Measurements from ENCODE around the gene RNASE8.

Gene RNASE8

DNA sequence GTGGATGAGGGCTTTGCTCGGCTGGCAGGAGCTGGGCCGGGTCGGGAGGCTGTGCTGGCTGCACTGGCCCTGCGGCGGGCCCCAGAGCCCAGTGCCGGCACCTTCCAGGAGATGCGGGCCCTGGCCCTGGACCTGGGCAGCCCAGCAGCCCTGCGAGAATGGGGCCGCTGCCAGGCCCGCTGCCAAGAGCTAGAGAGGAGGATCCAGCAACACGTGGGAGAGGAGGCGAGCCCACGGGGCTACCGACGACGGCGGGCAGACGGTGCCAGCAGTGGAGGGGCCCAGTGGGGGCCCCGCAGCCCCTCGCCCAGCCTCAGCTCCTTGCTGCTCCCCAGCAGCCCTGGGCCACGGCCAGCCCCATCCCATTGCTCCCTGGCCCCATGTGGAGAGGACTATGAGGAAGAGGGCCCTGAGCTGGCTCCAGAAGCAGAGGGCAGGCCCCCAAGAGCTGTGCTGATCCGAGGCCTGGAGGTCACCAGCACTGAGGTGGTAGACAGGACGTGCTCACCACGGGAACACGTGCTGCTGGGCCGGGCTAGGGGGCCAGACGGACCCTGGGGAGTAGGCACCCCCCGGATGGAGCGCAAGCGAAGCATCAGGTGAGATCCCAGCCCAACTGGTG is 24.0 kb downstream of the RNASE8 start:
- Mint-ChIP-seq H3K36me3 (ENCODE audit: low read depth) (peaks cover 100% of the 10 kb centered on the region), H3K27me3 (no peaks in the 10 kb centered on the region), H3K4me3 (no peak overlapping the region), H3K9me3 (no peaks in the 10 kb centered on the region), H3K4me1 (ENCODE audit: low read depth) (peaks cover 45% of the 10 kb centered on the region), H3K27ac (no peak overlapping the region)
- intact Hi-C loops (cut with micrococcal nuclease): no loop called here

DNA sequence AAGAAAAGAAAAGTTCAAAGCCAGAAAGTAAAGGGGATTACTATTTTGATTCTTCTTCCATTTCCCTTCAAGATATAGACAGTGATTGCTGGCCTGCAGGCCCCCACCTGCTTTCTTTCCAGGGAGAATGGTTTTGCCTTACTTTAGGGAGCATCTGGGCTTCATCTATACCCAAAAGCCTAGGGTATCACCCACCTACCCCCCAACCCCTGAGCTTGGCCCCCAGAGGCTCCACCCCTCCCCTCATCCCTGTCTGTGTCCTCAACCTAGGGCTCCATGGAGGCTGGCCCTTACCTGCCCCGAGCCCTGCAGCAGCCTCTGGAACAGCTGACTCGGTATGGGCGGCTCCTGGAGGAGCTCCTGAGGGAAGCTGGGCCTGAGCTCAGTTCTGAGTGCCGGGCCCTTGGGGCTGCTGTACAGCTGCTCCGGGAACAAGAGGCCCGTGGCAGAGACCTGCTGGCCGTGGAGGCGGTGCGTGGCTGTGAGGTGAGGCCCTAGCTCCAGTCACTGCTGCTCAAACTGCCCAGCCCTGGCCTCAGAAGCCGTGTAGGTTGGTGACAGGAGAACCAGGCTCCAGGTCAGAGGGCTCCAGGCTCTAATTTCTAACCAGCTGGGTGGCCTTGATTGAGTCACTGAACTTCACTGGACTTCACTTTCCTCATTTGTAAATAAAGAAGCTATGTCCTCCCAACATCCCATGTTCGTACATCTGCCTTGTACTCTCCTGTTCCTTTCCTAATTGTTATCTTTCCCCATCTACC is 26.1 kb downstream of the RNASE8 start:
- Mint-ChIP-seq H3K4me1 (ENCODE audit: low read depth) (peaks cover 54% of the 10 kb centered on the region), H3K36me3 (ENCODE audit: low read depth) (peaks cover 100% of the 10 kb centered on the region), H3K4me3 (no peak overlapping the region), H3K27ac (no peak overlapping the region), H3K27me3 (no peaks in the 10 kb centered on the region), H3K9me3 (no peaks in the 10 kb centered on the region)
- intact Hi-C loops (cut with micrococcal nuclease): no loop called here

DNA sequence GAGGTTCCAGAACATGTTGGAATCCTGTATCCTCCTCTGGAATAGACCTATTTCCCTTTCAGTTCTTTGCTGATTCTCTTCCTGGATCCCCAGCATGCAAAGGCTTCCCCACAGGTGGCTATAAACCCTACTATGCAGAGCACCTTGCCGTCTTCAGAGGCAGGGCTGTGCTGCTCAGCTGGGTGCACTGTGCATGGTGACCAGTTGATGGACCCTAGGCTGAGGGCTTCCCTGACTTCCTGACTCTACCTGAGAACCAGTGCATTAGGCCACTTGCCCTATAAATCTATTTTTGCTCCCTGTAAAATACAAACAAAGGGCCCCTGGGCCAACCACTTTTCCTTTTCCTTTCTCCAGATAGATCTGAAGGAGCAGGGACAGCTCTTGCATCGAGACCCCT is 26.8 kb downstream of the RNASE8 start:
- no peaks in the 10 kb centered on the region for H3K27me3 Mint-ChIP-seq

DNA sequence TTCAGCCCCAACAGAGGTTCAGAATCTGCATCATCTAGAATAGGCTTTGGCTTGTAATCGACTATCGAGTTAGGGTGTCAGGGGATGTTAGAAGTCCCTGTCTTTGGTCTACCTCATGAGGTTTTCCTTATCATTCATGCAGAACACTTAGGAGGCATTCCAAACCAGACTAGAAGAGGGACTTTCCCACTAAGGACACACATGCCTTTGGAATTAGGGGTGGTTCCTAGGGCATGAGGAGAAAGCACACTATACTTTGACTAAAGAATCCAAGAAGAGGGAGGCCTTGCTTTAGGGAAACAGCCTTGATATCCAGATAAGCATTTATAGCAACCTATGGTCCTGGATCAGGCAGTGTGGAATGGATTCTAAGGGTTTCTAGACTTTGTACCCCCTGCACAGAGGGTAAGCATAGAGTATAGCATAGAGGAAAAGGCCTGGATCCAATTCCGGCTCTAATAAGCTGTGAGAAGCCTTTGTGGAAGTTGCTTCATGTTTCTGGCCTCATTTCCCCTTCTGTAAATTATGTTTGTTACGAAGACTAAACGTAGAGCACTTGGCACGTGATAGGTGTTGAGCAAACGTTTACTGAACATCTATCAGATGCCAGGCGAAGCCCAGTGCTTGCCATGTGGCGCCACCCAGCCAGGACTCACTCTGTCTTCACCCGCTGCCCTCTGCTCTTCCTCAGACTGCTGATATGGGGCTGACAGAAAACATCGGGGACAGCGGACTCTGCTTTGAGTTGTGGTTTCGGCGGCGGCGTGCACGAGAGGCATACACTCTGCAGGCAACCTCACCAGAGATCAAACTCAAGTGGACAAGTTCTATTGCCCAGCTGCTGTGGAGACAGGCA is 27.6 kb downstream of the RNASE8 start:
- intact Hi-C loops (cut with micrococcal nuclease): no loop called here
- Mint-ChIP-seq H3K36me3 (ENCODE audit: low read depth) (peaks cover 100% of the 10 kb centered on the region), H3K27ac (peak overlapping the region; percentile 55), H3K4me1 (ENCODE audit: low read depth) (peaks cover 61% of the 10 kb centered on the region), H3K27me3 (no peaks in the 10 kb centered on the region), H3K4me3 (no peak overlapping the region), H3K9me3 (no peaks in the 10 kb centered on the region)

More for the DNA sequence above, 26.8 kb downstream of the RNASE8 start:
- H3K27ac Mint-ChIP-seq: no peak overlapping the region
- no peak overlapping the region for H3K4me3 Mint-ChIP-seq
- intact Hi-C loops (cut with micrococcal nuclease): no loop called here
- peaks cover 57% of the 10 kb centered on the region for H3K4me1 Mint-ChIP-seq (ENCODE audit: low read depth)
- no peaks in the 10 kb centered on the region for H3K9me3 Mint-ChIP-seq
- H3K36me3 Mint-ChIP-seq (ENCODE audit: low read depth): peaks cover 100% of the 10 kb centered on the region

DNA sequence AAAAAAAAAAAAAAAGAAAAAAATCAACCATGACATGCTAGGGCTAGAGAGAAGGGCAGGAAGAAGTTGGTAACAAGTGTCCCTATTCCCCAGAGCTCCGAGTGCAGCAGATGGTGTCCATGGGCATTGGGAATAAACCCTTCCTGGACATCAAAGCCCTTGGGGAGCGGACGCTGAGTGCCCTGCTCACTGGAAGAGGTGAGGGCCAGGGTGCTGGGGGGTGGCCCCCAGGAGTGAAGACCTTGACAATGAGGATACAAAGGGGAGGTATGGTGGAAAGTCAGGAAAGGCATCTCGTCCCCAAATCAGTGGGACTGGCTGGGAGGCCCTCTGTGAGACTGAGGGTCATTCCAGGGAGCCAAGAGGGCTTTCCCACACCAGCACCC is 29.3 kb downstream of the RNASE8 start:
- H3K36me3 Mint-ChIP-seq (ENCODE audit: low read depth): peaks cover 100% of the 10 kb centered on the region
- peak overlapping the region; percentile 8 for H3K27ac Mint-ChIP-seq
- intact Hi-C loops (cut with micrococcal nuclease): loop anchor here (1.0 kb wide), 1 partner anchor 16 kb away; no protein-coding TSS in a partner anchor
- no peaks in the 10 kb centered on the region for H3K9me3 Mint-ChIP-seq
- no peak overlapping the region for H3K4me3 Mint-ChIP-seq
- H3K27me3 Mint-ChIP-seq: no peaks in the 10 kb centered on the region
- peaks cover 73% of the 10 kb centered on the region for H3K4me1 Mint-ChIP-seq (ENCODE audit: low read depth)

DNA sequence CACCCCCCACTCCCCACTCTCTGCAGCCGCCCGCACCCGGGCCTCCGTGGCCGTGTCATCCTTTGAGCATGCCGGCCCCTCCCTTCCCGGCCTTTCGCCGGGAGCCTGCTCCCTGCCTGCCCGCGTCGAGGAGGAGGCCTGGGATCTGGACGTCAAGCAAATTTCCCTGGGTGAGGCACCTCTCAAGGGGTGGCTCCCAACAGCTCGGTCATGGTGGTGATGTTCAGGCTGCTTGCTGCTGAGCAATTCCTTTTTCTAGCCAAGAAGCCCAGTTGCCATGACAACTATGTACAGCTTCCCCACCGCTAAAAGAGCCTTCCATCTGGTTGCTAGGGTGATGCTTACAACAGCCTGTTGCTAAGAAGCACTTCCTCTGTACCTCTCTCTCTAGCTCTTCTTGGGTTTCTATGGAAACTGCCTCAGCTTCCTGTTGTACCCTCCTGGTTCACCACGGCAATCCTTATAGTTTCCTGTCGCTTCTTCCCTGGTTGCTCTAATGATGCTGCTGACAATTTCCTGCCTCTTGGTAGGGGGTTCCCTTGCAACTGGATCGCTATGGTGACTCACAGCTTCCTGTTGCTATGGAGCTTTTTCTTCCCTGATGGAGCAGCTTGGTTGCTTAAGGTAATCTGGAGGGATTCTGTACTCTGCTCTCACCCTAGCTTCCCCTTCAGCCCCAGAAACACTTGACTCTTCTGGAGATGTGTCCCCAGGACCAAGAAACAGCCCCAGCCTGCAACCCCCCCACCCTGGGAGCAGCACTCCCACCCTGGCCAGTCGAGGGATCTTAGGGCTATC is 29.9 kb downstream of the RNASE8 start:
- Mint-ChIP-seq H3K36me3 (ENCODE audit: low read depth) (peaks cover 100% of the 10 kb centered on the region), H3K4me1 (ENCODE audit: low read depth) (peaks cover 72% of the 10 kb centered on the region), H3K27me3 (no peaks in the 10 kb centered on the region), H3K9me3 (no peaks in the 10 kb centered on the region), H3K4me3 (no peak overlapping the region), H3K27ac (peak overlapping the region; percentile 55)
- intact Hi-C loops (cut with micrococcal nuclease): loop anchor here (1.0 kb wide), 1 partner anchor 16 kb away; no protein-coding TSS in a partner anchor

DNA sequence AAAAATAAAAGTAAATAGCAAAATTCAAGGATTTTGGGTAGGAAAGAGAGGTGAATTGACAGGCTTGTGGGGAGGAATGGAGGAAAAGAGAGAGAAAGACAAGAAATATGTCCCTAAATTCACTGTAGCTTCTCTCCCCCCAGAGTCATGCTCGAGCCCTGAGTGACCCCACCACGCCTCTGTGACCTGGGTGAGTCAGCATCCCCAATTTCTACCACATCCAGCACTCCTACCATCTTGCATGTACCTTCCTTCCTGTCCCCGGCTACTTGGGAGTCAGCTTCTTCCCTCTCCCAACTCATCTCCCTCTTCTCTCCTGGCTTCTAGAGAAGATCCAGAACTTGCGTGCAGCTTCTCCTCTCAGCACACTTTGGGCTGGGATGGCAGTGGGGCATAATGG is 31.1 kb downstream of the RNASE8 start:
- Mint-ChIP-seq H3K27ac (peak overlapping the region; percentile 24), H3K27me3 (no peaks in the 10 kb centered on the region), H3K36me3 (ENCODE audit: low read depth) (peaks cover 99% of the 10 kb centered on the region), H3K4me3 (no peak overlapping the region), H3K9me3 (no peaks in the 10 kb centered on the region), H3K4me1 (ENCODE audit: low read depth) (peaks cover 75% of the 10 kb centered on the region)
- intact Hi-C loops (cut with micrococcal nuclease): no loop called here

DNA sequence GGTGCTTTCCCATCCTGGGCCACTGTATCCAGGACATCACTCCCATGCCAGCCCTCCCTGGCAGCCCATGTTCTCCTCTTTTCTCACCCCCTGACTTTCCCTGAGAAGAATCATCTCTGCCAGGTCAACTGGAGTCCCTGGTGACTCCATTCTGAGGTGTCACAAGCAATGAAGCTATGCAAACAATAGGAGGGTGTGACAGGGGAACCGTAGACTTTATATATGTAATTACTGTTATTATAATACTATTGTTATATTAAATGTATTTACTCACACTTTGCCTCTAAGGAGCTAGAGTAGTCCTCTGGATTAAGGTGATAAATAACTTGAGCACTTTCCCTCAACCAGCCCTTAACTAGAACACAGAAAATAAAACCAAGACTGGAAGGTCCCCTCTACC is 31.6 kb downstream of the RNASE8 start:
- intact Hi-C loops (cut with micrococcal nuclease): no loop called here
- Mint-ChIP-seq H3K4me3 (no peak overlapping the region), H3K27ac (peak overlapping the region; percentile 24), H3K9me3 (no peaks in the 10 kb centered on the region), H3K4me1 (ENCODE audit: low read depth) (peaks cover 76% of the 10 kb centered on the region), H3K36me3 (ENCODE audit: low read depth) (peaks cover 93% of the 10 kb centered on the region), H3K27me3 (no peaks in the 10 kb centered on the region)

DNA sequence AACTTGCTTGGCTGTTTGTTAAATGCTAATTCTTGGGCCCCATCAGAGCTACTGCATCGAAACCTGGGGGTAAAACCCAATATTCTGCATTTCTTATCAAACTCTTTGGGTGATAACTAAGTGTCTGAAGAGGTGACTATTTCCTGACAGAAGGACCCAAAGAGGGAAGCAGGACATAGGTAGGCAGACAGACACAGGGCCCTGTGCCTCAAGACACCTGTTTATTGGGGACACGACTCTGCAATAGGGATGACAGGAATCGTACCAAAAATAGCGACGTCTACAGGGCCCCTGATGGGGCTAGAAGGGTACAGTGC is 32.2 kb downstream of the RNASE8 start:
- peaks cover 88% of the 10 kb centered on the region for H3K36me3 Mint-ChIP-seq (ENCODE audit: low read depth)

DNA sequence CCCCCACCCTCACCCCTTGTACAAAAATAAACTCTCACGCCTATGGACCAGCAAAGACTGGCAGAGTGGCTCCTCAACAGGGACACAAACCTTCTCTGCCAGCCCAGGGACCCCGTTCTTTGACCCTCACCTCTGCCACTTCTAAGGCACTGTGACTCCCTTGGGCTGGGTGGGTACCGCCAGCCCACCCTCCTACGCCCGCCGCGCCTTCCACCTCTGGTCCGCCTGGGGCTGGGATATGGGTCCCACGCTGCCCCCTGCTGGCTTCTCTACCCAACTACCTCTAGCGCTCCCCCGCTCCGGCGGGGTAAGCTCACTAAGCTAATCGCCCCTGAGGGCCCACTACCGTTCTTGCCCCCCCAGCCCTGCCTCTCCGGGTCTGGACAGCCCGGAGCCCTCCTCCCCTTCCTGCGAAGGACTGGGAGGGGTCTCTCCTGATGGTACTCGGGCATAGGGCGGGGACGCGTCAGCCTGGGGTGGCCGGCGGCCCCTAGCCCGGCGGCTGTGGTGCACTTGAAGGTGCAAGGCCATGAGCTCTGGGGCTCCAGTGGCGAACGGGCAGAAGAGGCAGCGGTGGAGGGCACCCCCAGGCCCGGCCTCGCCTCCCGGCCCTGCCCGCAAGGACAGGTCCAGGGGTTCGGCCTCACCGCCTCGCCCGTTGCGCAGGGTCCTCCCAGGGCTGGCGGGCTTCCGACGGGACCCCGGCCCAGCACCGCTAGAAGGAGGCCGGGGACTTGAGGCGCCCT is 32.7 kb downstream of the RNASE8 start:
- intact Hi-C loops (cut with micrococcal nuclease): loop anchor here (2.0 kb wide), 1 partner anchor 14 kb away; no protein-coding TSS in a partner anchor
- peaks cover 68% of the 10 kb centered on the region for H3K4me1 Mint-ChIP-seq (ENCODE audit: low read depth)
- peaks cover 82% of the 10 kb centered on the region for H3K36me3 Mint-ChIP-seq (ENCODE audit: low read depth)
- peak overlapping the region; percentile 2 for H3K27ac Mint-ChIP-seq
- no peaks in the 10 kb centered on the region for H3K27me3 Mint-ChIP-seq
- no peak overlapping the region for H3K4me3 Mint-ChIP-seq
- H3K9me3 Mint-ChIP-seq: no peaks in the 10 kb centered on the region

More for the DNA sequence above, 32.2 kb downstream of the RNASE8 start:
- Mint-ChIP-seq H3K27me3 (no peaks in the 10 kb centered on the region), H3K9me3 (no peaks in the 10 kb centered on the region), H3K4me3 (no peak overlapping the region), H3K27ac (no peak overlapping the region), H3K4me1 (ENCODE audit: low read depth) (peaks cover 73% of the 10 kb centered on the region)
- intact Hi-C loops (cut with micrococcal nuclease): loop anchor here (2.0 kb wide), 1 partner anchor 15 kb away; no protein-coding TSS in a partner anchor

DNA sequence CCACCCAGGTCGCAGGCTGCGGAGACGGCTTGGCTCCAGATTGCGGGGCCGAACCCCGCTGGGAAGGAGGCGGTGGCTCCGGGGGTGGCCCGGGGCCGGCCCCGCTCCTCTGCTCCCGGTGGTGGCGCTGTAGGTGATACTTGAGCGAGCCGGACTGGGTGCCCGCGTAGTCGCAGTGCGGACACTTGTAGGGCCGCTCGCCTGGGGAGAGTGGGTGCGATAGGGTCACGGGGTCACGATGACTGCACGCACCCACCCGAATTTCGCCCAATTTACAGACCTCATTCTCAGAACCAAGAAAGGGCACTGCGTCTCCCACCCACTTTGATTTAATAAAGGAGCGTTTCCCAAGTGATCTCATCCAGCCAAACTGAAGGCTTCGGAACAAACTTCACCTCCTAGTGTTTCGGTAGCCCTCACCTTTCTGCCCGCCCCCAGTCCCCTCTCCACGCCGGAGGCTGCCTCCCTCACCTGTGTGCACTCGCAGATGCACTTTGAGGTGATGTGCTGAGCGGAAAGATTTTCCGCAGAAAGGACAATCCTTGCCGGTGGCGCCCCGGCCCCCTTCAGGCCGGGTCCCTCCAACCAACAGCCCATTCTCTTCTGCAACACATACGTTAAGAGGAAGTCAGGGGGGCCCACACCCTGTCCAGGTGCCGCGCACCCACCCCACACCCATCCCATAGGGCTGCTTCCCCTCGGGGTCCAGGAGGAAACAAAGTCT is 33.5 kb downstream of the RNASE8 start:
- Mint-ChIP-seq H3K27ac (peak overlapping the region; percentile 17), H3K27me3 (no peaks in the 10 kb centered on the region), H3K4me1 (ENCODE audit: low read depth) (peaks cover 61% of the 10 kb centered on the region), H3K36me3 (ENCODE audit: low read depth) (peaks cover 75% of the 10 kb centered on the region), H3K9me3 (no peaks in the 10 kb centered on the region), H3K4me3 (no peak overlapping the region)
- intact Hi-C loops (cut with micrococcal nuclease): loop anchor here (2.0 kb wide), 1 partner anchor 14 kb away; no protein-coding TSS in a partner anchor

DNA sequence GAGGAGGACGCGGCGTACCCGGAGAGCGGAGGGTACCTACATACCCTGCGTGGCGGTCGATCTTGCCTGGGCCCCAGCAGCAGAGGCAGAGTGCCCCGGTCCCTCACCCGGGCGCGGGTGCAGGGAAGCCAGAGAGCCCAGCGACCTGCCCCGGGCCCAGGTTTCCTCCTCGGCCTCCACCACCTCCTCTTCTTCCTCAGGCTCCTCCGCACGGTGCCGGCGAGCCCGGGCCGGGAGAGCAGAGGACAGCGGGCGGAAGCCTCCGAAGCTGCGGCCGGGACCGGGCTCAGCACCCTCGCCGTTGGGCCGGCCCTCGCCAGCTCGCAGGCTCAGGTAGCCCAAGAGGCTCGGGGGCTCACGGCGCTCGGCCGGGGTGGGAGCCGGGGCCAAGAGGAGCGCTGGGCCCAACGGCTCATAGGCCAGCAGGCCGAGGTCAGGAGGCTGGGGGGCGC is 34.2 kb downstream of the RNASE8 start:
- intact Hi-C loops (cut with micrococcal nuclease): loop anchor here (1.0 to 2.0 kb wide), 2 partner anchors 13 to 24 kb away; no protein-coding TSS in a partner anchor

More for the DNA sequence above, 34.2 kb downstream of the RNASE8 start:
- H3K4me3 Mint-ChIP-seq: no peak overlapping the region
- peaks cover 60% of the 10 kb centered on the region for H3K4me1 Mint-ChIP-seq (ENCODE audit: low read depth)
- H3K9me3 Mint-ChIP-seq: no peaks in the 10 kb centered on the region
- no peaks in the 10 kb centered on the region for H3K27me3 Mint-ChIP-seq
- H3K36me3 Mint-ChIP-seq (ENCODE audit: low read depth): peaks cover 68% of the 10 kb centered on the region
- H3K27ac Mint-ChIP-seq: peak overlapping the region; percentile 17
